C4-2B (cell line): ENCODE data around the gene ANKMY1.

Experiments used
- H3K27ac ChIP-seq: fragments of 450-650 bp; 2 replicates; pipeline ENCODE4 v1.5.1; 2017
- ZFX ChIP-seq: fragments of 450-650 bp; IDR thresholded peaks from 2 replicates; pipeline ENCODE4 v1.6.1; 2017
- TF ChIP-seq, protein P1 (sequence below): fragments of 450-650 bp; conservative IDR thresholded peaks from 2 replicates; pipeline ENCODE4 v1.5.1; 2017; ENCODE audit warnings: mild to moderate bottlenecking

Gene ANKMY1

DNA sequence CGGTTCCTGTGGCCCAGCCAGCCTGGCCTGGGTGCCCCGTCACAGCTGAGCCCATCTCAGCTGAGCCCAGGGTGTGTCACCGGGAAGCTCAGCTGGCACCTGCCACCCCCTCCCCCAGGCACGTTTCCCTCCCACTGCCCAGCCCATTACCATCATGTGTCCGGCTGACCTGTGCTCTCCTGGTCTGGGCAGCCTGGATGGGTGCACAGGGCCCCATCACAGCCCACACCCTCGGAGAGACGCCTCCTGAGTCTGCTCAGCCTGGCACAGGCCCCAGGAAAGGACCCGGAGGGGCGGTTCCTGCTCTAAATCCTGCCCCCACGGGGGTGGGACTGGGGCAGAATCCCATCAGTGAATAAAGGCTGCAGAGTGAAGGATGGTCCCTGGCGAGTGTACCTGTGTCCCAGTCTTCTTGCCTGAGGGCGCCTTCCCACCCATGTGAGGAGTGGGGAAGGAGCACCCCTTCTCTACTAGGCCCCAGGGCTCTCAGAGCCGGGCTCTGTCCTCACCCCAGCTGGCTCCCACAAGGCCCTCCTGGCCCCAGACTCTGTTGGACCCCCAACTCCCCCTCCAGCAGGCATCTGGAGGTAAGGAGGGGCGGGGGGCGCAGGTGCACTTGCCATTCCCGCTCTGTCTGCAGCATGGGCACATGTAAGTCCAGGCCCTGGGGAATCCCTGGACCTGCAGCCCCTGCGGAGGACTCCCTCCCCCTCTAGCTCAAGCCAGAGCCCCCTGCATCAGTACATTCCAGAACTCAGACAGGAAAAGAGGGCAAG, 101.2 kb downstream of the ANKMY1 start:
- TF ChIP-seq, protein P1, sequence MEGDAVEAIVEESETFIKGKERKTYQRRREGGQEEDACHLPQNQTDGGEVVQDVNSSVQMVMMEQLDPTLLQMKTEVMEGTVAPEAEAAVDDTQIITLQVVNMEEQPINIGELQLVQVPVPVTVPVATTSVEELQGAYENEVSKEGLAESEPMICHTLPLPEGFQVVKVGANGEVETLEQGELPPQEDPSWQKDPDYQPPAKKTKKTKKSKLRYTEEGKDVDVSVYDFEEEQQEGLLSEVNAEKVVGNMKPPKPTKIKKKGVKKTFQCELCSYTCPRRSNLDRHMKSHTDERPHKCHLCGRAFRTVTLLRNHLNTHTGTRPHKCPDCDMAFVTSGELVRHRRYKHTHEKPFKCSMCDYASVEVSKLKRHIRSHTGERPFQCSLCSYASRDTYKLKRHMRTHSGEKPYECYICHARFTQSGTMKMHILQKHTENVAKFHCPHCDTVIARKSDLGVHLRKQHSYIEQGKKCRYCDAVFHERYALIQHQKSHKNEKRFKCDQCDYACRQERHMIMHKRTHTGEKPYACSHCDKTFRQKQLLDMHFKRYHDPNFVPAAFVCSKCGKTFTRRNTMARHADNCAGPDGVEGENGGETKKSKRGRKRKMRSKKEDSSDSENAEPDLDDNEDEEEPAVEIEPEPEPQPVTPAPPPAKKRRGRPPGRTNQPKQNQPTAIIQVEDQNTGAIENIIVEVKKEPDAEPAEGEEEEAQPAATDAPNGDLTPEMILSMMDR: no peak
- no peak for TF ChIP-seq ZFX

DNA sequence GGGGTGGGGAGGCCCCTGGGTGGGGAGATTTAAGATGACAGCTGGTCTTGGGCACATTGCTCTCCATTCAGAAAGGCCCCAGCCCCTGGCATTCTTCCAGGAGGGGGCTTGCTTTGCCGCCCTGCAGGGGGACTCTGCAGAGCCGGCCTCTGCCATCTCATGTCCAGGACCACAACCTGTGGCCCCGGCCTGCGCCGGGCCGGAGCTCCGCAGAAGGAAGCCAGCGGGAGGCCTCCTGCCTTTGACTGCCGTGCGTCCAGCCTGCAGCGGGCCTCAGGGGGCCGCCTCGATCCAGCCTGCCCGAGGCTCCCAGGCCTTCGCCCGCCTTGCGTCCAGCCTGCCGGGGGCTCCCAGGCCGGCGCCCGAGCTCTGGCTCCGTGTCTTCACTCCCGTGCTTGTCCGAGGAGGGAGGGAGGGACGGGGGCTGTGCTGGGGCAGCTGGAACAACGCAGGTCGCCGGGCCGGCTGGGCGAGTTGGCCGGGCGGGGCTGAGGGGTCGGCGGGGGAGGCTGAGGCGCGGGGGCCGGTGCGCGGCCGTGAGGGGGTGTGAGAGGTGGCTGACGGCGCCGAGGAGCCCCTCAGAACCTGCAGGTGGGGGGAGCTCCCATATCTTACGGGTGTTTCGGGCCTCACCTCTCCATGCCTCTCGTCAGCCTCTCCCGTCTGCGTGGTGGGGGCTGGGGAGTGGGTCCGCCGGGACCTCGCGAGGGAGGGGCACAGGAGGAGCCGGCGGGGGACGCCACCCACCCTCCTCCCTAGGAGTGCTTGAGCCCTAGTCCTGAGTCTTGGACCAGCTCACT, 101.9 kb downstream of the ANKMY1 start:
- H3K27ac ChIP-seq: peak overlapping the region; percentile 47
- TF ChIP-seq, protein P1: no peak

More for the DNA sequence above, 101.2 kb downstream of the ANKMY1 start:
- peak overlapping the region; percentile 47 for H3K27ac ChIP-seq

DNA sequence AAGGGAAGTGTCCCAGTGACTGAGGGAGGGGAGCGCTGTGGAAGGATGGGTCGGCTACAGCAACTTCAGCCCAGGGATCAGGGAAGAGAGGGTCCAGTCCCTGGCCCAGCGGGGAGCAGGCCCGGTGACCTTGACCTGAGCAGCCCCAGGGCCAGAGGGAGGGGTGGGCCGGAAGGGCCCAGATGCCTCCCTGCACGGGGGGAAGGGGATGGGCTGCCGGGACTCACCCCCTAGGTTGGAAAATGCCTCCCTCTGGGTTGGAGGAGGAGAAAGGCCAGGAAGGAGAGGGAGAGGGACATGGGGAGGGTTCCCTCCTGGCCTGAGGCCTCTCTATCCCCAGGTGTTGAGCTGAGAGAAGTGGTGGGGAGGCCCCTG, 102.5 kb downstream of the ANKMY1 start:
- TF ChIP-seq ZFX: no peak
- TF ChIP-seq, protein P1: no peak
- H3K27ac ChIP-seq: peak overlapping the region; percentile 47

DNA sequence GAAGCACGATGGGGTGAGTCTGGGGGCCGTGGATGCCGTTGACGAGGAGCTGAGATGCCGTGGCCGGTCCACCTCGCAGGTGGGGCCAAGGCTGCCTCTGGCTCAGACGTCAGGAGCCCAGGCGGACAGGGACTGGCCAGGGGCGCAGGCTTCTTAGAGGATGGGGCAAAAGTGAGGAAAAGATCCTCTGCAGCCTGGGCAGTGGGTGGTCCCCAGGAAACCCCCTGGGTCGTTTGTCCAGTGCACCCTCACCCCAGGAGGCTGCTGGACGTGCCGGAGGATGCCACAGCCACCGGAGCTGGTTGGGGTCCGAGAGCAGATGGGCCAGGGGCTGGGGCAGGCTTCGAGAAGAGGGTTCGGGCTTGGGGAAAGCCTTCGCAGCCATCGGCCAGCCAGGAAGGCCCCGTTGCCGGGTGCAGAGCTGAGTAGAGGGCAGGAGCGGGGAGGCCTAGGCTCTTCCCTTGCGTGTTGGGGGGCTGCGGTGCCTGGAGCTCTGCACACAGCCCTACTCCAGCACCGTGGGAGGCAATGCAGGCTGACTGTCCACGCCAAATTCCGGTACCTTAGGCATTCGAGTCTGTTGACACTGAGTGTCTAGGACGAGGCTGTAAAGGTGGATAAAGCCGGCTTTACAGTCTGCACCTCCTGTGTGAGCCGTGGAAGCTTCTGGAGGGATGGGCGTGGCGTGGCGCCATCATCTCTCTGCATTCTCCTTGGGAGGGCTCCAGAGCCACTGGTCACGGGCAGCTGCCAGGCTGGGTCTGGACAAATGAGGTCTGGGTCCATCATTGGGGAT, 103.5 kb downstream of the ANKMY1 start:
- H3K27ac ChIP-seq: no peak overlapping the region
- TF ChIP-seq ZFX: no peak
- TF ChIP-seq, protein P1: no peak

DNA sequence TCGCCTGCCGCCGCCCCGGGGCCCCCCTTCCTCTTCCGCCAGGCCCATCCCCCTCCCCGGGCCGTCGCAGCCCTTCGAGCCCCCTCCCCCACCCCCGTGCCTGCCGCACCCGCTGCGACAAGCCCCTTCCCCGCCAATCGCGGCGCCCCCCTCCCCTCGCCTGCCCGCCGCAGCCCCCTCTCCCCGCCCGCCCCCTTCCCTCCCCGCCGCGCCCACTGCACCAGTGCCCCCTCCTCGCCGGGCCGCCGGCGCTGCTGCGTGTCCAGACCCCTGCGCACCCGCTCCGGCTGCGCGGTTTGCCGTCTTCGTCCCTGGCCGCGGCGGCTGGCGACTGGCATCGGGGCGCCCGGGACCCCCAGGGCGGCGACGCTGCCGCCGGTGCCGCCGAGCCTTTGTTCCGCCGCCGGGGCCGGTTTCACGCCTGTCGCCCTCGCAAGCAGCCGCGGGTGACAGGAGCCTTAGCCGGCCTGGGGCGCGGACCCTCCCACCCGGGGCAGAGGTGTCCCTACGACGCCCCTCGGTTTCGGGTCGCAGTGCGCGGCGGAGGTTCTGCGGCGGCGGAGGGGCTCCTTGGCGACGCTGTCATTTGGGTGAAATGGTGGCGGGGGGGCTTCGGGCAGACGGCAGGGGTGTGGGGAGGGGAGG, 104.2 kb downstream of the ANKMY1 start:
- TF ChIP-seq, protein P1: no peak
- TF ChIP-seq ZFX: no peak
- H3K27ac ChIP-seq: no peak overlapping the region

GRCh38 chr2:240452462-240453256, 105.1 kb downstream of the ANKMY1 start:
- TF ChIP-seq ZFX: no peak
- TF ChIP-seq, protein P1: no peak
- peak overlapping the region; percentile 29; the same call in 1 of the 2 replicates for H3K27ac ChIP-seq
